Suprapubic skin (tissue), 3 donors: ENCODE results near the gene RPAIN.

ENCODE experiments used
- CTCF ChIP-seq, 2 donors: fragments of 200-600 bp in 1 of 2; fragments of 450-650 bp in 1 of 2; sonication (generic) in 1 of 2; IDR thresholded peaks; one replicate each; pipeline ENCODE4 v1.5.1; 2016 to 2019; ENCODE audit warnings: antibody characterized with exemption in 2 of 2, mild to moderate bottlenecking in 1 of 2, moderate library complexity in 1 of 2
- POLR2AphosphoS5 ChIP-seq, 3 donors: sonication (generic); formaldehyde crosslinking; IDR thresholded peaks; one replicate each; pipeline ENCODE4 v1.6.1; 2017; ENCODE audit warnings: antibody characterized with exemption in 3 of 3

- TF ChIP-seq CTCF (IDR thresholded peaks at IDR 0.05) (no peak), POLR2AphosphoS5 (IDR thresholded peaks at IDR 0.05) (no peak)
Observed at GRCh38 chr17:5466295-5466694, 46.3 kb downstream of the RPAIN start.
